NCI-H128 (cell line): ENCODE data around the gene AKR1C2.
"Not testable (repeated sequence)": the region's sequence is repeated elsewhere in the genome, so short reads cannot be mapped to it uniquely, and the experiment has no call there.

ENCODE experiments used
- DNase-seq: peaks from one replicate; lab custom pipeline; 2025; ENCODE audit not compliant: unreplicated experiment; lab: John Stamatoyannopoulos, UW

Gene AKR1C2

DNA sequence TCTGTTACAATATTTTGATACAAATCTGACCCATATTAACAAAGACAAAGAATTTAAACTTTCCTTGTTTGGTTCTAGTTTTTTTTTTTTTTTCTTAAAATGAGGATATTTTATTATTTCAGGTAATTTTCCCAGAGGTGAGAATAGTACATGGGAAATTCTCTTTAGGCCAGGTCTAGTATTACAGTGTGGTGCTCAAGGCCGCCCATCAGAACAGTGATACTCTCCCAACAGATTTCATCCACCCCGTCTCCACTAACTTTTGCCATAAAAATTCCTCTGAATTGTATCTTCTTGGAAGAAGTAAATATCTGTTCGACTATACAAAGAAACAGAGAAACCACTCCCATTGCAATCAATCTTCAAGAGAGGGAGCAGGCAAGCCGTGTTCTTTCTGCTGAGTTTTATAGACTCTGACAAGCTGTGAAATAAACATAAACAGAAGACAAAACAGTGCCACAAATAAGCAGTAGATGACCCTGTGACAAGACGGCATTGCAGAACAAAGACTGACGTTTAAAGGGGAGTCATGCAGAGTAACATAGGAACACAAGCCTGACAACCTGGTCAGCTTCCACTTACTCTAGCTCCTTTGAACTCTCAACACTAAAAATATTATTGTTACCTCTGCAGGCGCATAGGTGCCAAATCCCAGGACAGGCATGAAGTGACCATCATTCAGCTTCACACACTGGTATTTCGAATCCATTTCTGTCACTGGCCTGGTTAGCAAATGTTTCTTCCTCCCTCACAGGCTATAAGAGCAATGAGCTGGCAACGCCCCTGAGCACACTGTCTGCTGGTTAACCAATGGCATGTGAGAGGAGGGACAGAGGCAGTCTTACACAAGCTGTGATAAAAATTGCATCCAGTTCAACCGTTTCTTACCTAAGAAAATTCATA is at the start of gene AKR1C2:
AKR1C2 (minus strand) TSS at position 731 of the 903 bp plus-strand sequence; CDS start at position 709, 22 bp downstream.
- not testable (repeated sequence) for DNase-seq

DNA sequence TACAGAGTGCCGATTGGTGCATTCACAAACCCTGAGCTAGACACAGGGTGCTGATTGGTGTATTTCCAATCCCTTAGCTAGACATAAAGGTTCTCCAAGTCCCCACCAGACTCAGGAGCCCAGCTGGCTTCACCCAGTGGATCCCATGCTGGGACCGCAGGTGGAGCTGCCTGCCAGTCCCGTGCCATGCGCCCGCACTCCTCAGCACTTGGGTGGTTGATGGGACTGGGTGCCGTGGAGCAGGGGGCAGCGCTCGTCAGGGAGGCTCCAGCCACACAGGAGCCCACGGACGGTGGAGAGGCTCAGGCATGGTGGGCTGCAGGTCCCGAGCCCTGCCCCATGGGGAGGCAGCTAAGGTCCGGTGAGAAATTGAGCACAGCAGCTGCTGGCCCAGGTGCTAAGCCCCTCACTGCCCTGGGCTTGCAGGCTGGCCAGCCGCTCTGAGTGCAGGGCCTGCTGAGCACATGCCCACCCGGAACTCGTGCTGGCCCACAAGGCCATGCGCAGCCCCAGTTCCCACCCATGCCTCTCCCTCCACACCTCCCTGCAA is 49.4 kb upstream of the AKR1C2 start:
- not testable (repeated sequence) for DNase-seq

DNA sequence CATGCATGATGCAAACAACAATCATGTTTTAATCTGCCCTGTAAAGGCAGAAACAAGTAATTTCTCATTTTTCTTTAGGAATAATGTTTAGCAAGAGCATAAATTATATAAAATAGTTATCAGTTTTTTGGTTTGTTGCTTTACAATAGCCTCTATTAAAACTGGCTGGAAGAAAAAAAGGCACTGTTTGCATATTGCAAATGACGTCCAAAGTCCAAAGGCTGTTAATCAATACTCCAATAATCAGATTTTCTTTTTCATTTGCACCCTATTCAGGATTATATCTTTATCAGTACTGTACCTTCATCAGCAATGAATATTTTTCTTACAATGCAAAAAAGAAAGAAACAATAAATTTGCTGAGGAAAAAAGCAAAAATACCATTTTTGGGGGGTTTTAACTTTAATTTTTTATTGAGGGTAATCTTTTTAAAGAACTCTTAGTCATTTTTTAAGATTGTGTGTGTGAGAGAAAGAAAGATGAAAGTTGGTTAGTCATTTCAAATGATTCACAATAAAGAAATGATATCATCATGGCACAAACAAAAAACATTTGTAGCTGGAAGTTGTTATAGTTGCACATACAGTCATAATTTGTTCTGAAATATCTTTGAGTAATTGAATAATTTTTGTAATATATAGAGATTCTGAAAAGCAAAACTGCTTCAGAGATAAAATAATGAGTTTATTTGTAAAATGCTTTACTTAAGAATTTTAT is 44.4 kb upstream of the AKR1C2 start:
- no peak for DNase-seq

DNA sequence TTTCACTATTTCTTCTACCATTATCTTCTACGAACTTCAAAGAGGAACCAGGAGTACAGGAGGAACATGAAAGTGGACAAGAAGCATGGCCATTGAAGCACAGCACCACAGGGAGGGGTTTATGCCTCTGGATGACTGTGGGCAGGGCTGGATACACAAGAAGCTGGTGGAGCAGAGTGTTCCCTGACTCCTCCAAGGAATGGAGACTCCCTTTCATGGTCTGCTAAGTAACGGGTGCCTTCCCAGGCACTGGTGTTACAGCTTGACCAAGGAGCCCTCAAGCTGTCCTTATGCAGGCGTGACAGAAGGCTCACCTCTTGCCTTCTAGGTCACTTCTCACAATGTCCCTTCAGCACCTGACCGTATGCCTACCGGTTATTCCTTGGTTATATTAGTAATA is 43.4 kb upstream of the AKR1C2 start:
- DNase-seq = not testable (repeated sequence)

DNA sequence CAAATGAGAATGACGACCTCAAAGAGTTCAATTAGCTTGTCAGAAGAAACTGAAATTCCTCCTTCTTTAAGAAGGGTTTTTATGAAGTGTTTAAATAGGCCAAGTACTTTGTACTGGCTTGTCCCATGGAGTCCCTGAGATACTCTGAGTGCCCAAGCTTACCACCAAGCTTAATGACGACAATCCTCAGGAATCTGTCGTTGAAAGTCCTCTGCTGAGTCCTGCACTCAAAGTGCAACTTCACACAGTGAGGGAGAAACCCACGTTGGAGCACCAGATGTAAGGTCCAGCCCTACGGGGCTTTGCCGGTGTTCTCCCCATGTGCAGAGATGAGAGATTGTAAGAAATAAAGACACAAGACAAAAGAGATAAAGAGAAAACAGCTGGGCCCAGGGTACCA is 42.8 kb upstream of the AKR1C2 start:
- no peak for DNase-seq

DNA sequence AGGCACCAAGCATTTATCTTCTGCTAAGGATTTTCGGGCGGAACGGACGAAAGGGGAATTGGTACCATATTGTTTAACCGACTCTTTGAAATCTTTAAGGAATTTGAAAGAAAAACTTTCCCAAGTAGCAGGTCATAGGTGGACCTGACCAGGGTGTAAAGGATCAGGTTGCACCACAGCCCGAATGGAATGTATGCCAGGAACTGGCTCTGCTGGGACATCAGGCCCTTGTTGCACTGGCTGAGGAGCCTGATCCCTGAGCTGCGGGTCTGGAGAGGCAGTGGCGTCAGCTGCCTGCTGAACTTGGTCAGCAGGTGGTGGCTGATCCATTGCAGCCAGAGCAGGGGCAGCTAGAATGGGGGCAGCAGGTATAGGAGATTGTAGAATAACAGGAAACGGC is 41.4 kb upstream of the AKR1C2 start:
- no peak for DNase-seq

DNA sequence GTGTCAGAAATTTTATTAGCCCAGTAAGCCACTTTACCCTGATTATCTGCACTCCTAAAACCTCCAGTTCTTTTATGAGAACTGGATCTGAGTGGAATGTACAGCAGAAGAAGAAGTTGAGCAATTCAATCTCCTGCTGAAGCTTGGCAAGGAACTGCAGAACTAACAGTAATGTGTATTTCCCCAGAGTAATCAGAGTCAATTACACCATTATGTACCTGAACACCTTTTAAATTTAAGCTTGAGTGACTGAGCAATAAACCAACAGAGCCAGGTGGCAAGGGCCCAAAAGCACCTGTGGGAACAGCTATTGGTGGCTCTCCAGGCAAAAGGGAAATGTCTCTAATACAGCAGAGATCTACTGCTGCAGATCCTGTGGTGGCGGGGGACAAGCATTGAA is 40.1 kb upstream of the AKR1C2 start:
- peak; percentile 62 for DNase-seq

DNA sequence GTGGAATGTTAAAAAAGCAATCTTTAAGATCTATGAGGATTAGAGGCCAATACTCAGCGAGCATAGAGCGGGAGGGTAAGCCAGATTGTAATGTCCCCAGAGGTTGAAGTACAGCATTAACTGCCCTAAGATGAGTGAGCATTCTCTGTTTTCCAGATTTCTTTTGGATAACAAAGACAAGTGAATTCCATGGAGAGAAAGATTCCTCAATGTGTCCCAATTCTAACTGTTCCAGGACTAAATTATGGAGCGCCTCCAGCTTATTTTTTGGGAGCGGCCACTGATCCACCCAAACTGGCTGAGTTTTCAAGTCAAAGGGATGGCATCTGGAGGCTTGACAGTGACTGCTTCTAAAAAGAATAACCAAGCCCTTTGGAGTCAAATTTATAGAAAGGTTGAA is 39.3 kb upstream of the AKR1C2 start:
- no peak for DNase-seq

DNA sequence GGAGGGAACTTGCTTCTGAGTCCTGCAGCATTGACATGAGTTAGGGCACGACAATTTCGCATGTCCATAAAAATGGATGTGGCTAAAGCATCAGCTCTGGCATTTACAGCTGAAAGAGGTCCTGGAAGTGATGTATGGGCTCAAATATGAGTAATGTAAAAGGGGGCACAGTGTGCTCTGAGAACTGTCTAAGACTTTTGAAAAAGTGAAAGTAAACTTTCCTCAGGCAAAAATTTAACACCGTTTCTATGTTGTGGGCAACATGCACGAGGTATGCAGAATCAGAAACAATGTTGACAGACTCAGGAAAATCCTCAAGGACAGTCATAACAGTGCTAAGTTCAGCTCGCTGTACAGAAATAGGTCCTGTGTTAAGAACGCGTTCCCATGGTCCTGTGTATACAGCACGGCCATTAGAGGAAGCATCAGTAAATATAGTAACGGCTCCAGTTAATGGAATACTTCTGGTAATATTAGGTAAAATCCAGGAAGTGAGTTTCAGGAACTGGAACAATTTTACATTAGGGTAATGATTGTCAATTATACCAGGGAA is 37.9 kb upstream of the AKR1C2 start:
- no peak for DNase-seq

DNA sequence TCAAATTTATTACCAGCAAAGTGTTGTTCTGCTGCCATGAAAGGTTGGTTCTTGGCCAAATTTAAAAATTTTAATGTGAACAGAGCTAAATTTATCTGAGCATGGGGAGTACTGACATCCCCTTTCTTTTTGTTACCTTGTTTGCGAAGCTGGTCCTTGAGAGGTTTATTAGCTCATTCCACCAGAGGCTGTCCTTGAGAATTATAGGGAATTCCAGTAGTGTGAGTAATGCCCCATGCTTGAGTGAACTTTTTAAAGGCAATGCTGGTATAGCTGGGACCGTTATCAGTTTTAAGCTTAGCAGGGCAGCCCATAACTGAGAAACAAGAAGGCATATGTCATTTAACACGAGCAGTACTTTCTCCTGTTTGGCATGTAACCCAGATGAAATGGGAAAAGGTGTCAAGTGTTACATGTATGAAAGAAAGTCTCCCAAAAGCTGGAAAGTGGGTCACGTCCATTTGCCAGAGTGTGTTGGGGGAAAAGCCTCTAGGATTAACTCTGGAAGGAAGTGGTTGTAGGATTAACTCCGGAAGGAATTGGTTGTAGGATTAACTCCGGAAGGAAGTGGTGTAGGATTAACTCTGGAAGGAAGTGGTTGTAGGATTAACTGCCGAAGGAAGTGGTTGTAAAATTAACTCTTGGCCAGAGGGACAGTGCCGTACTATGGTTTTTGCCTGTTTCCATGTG is 37.3 kb upstream of the AKR1C2 start:
- no peak for DNase-seq

DNA sequence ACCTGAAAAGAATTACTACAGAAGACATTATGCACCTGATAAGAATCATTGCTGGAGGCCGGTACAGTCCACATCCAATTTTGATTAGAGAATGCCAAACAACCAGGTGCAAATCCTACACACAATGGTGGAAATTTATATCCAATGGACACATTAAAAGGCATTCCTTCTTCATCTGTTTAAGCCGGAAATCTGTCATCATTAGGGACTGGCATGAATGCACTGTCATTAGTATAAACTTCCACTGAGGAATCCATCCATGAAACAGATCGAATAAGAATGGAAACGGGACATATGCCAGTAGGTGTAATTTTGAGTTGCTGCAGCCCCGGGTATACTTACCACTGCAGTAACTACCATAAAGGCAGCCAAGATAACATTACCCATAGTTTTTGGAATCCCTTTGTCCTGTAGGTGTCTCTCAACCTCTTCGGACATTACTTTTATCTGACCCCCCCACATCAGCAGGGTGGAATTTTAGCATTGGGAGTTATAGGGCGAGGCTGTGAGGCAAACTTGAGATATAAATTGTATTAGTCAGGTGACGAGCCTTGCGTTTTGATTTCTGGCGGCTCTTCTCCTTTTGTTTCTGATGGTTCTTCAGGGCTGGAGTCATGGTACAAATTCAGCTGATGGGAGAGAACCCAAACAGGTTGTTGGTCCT is 36.5 kb upstream of the AKR1C2 start:
- DNase-seq = no peak

DNA sequence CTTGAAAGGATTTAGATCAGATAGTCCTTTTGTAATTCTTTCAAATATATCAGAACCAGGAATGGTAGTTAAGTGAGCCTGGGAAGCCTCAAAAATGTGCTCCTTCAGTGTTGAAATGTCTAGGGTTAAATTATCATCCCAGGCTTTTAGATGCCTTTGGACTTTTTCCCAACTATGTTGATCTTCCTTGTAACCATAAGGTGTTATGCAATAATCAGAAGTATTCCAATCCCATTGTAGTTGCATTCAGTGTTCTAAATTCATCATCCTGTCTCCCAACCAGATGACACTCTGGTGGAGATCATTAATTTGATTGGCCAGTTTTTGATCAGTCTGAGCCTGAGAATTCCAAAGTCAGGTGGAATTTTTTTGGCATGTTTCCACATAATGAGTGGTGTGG is 35.1 kb upstream of the AKR1C2 start:
- DNase-seq = no peak

DNA sequence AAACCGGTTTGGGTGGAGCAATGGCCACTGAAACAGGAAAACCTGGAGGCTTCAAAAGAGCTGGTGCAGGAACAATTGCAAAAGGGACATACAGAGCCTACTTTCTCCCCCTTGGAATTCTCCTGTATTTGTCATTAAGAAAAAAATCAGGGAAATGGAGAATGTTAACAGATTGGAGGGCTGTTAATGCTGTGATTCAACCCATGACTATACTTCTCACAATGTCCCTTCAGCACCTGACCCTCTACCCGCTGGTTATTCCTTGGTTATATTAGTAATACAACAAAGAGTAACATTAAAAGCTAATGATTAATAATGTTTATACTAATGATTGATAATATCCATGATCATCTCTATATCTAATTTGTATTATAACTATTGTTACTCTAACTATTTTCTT is 34.4 kb upstream of the AKR1C2 start:
- DNase-seq = no peak

DNA sequence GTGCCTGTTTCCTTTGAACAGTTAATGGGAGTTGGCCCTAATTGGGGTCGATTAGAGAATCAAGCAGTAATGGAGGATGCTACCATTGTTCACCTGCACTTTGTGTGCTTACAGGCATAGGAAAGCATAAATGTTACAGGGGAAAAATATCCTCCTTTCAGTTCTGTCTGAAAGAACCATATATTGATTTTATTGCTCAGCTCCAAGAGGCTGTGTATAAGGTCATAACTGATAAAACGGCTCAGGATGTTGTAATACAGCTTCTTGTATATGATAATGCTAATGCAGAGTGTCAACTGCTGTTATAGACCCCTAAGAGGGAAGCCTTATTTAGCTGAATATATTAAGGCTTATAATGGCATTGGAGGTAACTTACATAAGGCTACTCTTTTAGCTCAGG is 32.9 kb upstream of the AKR1C2 start:
- DNase-seq = no peak

DNA sequence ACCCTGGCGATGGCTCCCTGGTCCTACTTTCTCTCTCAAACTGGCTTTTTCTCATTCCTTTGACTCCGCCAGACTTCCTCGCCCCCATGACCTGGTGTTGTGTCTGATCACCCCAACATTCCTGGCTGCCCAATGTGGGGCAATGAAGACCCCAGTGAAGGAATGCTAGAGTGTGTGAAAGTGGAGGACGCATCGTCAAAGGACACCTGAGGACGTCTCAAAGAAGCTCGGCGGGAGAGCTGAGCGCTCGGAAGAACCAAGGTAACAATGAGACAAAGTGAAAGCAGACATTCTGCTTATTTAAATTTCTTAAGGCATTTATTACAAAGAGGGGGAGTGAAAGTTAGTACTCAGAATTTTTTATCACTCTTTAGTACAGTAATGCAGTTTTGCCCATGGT is 31.7 kb upstream of the AKR1C2 start:
- DNase-seq = no peak

DNA sequence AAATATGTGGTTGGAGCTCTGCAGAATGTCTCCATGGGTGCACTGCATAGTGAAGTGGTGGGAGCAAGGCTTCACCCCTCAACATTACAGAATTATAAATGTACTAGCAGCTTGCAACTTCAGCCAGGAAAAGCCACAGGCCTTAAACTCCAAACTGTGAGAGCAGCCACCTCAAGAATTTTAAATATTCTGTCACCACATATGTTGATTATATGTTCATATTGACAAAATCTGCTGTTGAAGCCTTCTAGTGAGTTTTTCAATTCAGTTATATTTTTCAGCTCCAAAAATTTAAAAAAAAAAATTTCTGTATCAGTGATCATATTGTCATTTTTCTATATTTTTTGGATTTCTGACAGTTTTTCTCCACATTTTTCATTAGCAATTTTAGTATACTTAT is 30.9 kb upstream of the AKR1C2 start:
- DNase-seq = no peak

DNA sequence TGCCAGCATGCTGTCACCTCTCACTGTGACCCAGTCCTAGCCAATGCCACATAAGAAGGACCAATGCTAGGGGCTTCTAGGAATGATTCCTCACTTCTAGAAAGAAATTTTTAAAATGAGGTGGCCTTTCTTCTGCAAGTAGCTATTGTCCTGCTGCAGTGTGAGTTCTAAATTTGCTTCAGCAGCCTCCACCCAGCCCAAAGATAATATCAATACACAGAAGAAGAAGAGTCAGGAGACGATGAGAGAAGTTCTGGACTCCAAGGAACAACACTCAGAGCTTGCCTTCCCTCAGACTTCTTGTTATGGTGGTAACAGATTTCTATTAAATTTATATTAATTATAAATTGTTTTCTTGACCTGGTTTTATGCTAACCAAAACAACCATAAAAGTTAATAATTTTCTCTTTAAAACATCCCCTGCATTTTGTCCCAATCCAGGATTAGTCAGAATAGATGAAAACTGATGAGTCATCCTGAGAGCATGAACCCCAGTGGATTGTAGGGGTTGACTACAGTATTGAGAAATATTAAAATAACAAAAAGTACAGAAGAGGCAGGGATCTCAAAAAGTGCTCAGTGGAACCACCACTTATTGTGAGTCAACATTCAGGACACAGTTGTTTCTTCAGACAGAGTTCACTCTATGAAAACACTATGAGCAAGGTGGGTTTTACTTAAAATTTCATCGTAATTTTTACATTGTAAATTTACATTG is 29.6 kb upstream of the AKR1C2 start:
- no peak for DNase-seq

DNA sequence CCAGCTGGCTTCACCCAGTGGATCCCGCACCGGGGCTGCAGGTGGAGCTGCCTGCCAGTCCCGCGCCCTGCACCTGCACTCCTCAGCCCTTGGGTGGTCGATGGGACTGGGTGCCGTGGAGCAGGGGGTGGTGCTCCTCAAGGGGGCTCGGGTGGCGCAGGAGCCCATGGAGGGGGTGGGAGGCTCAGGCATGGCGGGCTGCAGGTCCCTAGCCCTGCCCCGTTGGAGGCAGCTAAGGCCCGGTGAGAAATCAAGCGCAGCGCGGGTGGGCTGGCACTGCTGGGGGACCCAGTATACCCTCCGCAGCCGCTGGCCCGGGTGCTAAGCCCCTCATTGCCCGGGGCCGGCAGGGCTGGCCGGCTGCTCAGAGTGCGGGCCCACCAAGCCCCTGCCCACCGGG is 28.8 kb upstream of the AKR1C2 start:
- DNase-seq = not testable (repeated sequence)

DNA sequence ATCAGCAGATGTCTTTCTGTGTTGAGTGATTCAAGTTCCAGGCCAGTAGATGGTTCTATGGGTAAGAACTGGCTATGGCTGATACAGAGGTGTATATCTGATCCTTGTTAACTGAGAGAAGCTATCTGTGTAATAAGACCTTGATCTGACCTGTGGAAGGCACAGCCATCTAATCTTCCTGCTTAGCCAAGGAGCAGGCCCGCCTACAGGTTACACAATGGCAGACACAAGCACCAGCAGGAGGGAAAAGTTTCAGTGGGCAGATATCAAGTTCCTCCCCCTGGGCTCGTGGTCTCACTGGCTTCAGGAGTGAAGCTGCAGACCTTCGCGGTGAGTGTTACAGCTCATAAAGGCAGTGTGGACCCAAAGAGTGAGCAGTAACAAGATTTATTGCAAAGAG is 27.9 kb upstream of the AKR1C2 start:
- not testable (repeated sequence) for DNase-seq

DNA sequence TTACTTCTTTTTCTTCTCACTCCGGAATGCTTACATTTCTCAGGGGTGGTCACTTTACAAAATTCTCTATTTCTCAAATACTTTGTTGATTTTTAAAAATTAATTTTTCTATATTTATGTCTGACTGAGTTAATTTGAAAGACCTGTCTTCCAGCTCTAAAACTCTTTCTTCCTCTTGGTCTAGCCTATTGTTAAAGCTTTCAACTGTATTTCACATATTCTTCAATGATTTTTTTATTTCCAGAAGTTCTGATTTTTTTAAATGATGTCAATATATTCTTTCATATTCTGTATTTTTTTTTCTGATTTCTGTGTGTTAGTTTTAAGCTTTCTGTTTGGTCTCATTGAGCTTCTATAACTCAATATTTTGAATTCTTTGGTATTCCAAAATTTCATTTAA is 27.3 kb upstream of the AKR1C2 start:
- no peak for DNase-seq
